DOHH2 (cell line): Measurements from ENCODE around the gene P2RX3.

Source experiments
- H3F3A ChIP-seq: fragments of 200-600 bp; sonication (generic), shearing (Covaris generic); 2 replicates; pipeline ENCODE4 v1.6.0; 2016; ENCODE audit warnings: antibody characterized with exemption, mild to moderate bottlenecking; ENCODE audit not compliant: control insufficient read depth, insufficient read depth
- H3K27ac ChIP-seq: fragments of 200-600 bp; sonication (generic); 2 replicates; pipeline ENCODE4 v1.5.1; 2014; ENCODE audit warnings: low read depth, mild to moderate bottlenecking, low read length, moderate library complexity
- H3K27me3 ChIP-seq: fragments of 200-600 bp; sonication (generic); 2 replicates; pipeline ENCODE4 v1.6.1; 2014; ENCODE audit warnings: mild to moderate bottlenecking, low read length, mixed read lengths; ENCODE audit not compliant: control insufficient read depth
- H3K36me3 ChIP-seq: fragments of 200-600 bp; sonication (generic); 2 replicates; pipeline ENCODE4 v1.6.1; 2014; ENCODE audit warnings: mild to moderate bottlenecking, low read length, moderate library complexity, mixed read lengths; ENCODE audit not compliant: control insufficient read depth
- H3K4me1 ChIP-seq: fragments of 200-600 bp; sonication (generic); 2 replicates; pipeline ENCODE4 v1.6.1; 2014; ENCODE audit warnings: mild to moderate bottlenecking, low read length, mixed read lengths; ENCODE audit not compliant: control insufficient read depth
- H3K4me2 ChIP-seq: fragments of 200-600 bp; sonication (generic); 2 replicates; pipeline ENCODE4 v1.6.0; 2014; ENCODE audit warnings: mild to moderate bottlenecking, low read length, moderate library complexity
- H3K4me3 ChIP-seq: fragments of 200-600 bp; sonication (generic); 2 replicates; pipeline ENCODE4 v1.5.1; 2014; ENCODE audit warnings: mild to moderate bottlenecking, low read length, mixed read lengths
- H3K79me2 ChIP-seq: fragments of 200-600 bp; sonication (generic); 2 replicates; pipeline ENCODE4 v1.6.1; 2014; ENCODE audit warnings: mild to moderate bottlenecking, low read length, mixed read lengths; ENCODE audit not compliant: control insufficient read depth
- H3K9me2 ChIP-seq: fragments of 200-600 bp; sonication (generic); replicated peaks from 2 replicates; pipeline ENCODE4 v1.6.1; 2014; ENCODE audit warnings: mild to moderate bottlenecking, low read length, mixed read lengths; ENCODE audit not compliant: control insufficient read depth
- H3K9me3 ChIP-seq: fragments of 200-600 bp; sonication (generic); 2 replicates; pipeline ENCODE4 v1.6.1; 2014; ENCODE audit warnings: antibody characterized with exemption, low read length, mixed read lengths; ENCODE audit not compliant: control insufficient read depth, insufficient read depth
- H4K20me1 ChIP-seq: fragments of 200-600 bp; sonication (generic); 2 replicates; pipeline ENCODE4 v1.6.0; 2014; ENCODE audit warnings: low read depth, mild to moderate bottlenecking, antibody characterized with exemption, low read length, moderate library complexity; ENCODE audit not compliant: control insufficient read depth, insufficient read depth
- CTCF ChIP-seq: fragments of 200-600 bp; sonication (generic); IDR thresholded peaks from one replicate; pipeline ENCODE4 v1.5.1; 2014; ENCODE audit warnings: antibody characterized with exemption, mild to moderate bottlenecking, low read depth, low read length; ENCODE audit not compliant: poor library complexity, severe bottlenecking
- EZH2phosphoT487 ChIP-seq: fragments of 200-600 bp; sonication (generic); IDR thresholded peaks from 2 replicates; pipeline ENCODE4 v1.6.1; 2017; ENCODE audit warnings: borderline replicate concordance, mild to moderate bottlenecking, antibody characterized with exemption, low read length, moderate library complexity, mixed read lengths

P2RX3 gene

GRCh38 chr11:57373146-57373545, 35.0 kb downstream of the P2RX3 start:
- no peaks in the 10 kb centered on the region for H3K4me1 ChIP-seq
- TF ChIP-seq CTCF, result no peak
- TF ChIP-seq EZH2phosphoT487, result no peak
- H3K4me3 ChIP-seq, result no peak overlapping the region
- H3K79me2 ChIP-seq, result no peaks in the 10 kb centered on the region
- no peaks in the 10 kb centered on the region for H3F3A ChIP-seq
- H4K20me1 ChIP-seq, result no peaks in the 10 kb centered on the region
- H3K27me3 ChIP-seq, result no peaks in the 10 kb centered on the region; the same call in 1 of the 2 replicates
- H3K9me2 ChIP-seq, result no peaks in the 10 kb centered on the region
- H3K9me3 ChIP-seq, result no peaks in the 10 kb centered on the region
- H3K27ac ChIP-seq, result no peak overlapping the region
- H3K4me2 ChIP-seq, result no peak overlapping the region
- no peaks in the 10 kb centered on the region for H3K36me3 ChIP-seq

- Histone ChIP-seq H3K4me2 (no peak overlapping the region), H3K9me2 (no peaks in the 10 kb centered on the region)
These were observed 36.8 kb downstream of the P2RX3 start for GRCh38 chr11:57374966-57375365.

GRCh38 chr11:57375490-57375889, 37.3 kb downstream of the P2RX3 start:
- Histone ChIP-seq H3K27ac (no peak overlapping the region), H3K79me2 (no peaks in the 10 kb centered on the region)

More at GRCh38 chr11:57374966-57375365, 36.8 kb downstream of the P2RX3 start:
- Histone ChIP-seq H3K4me3 (no peak overlapping the region), H3K4me1 (no peaks in the 10 kb centered on the region), H3K79me2 (no peaks in the 10 kb centered on the region), H4K20me1 (no peaks in the 10 kb centered on the region), H3K27ac (no peak overlapping the region), H3K9me3 (no peaks in the 10 kb centered on the region), H3K36me3 (no peaks in the 10 kb centered on the region), H3K27me3 (peaks cover 4% of the 10 kb centered on the region; the same call in 1 of the 2 replicates), H3F3A (no peaks in the 10 kb centered on the region)
- TF ChIP-seq EZH2phosphoT487, result no peak
- TF ChIP-seq CTCF, result no peak

More at GRCh38 chr11:57375490-57375889, 37.3 kb downstream of the P2RX3 start:
- Histone ChIP-seq H3K4me1 (no peaks in the 10 kb centered on the region), H3K9me3 (no peaks in the 10 kb centered on the region), H3K4me2 (no peak overlapping the region), H4K20me1 (no peaks in the 10 kb centered on the region), H3K27me3 (peaks cover 4% of the 10 kb centered on the region; the same call in 1 of the 2 replicates), H3K36me3 (no peaks in the 10 kb centered on the region), H3F3A (no peaks in the 10 kb centered on the region), H3K4me3 (no peak overlapping the region), H3K9me2 (no peaks in the 10 kb centered on the region)
- TF ChIP-seq EZH2phosphoT487, result no peak
- no peak for TF ChIP-seq CTCF
